ENCODE measurements around the gene CGRRF1.

The CGRRF1 gene

GRCh38 chr14:54577494-54577893 lies 67.8 kb downstream of the CGRRF1 start:
- no peak for DNase-seq (ENCODE audit: low read depth, low spot score)

DNA sequence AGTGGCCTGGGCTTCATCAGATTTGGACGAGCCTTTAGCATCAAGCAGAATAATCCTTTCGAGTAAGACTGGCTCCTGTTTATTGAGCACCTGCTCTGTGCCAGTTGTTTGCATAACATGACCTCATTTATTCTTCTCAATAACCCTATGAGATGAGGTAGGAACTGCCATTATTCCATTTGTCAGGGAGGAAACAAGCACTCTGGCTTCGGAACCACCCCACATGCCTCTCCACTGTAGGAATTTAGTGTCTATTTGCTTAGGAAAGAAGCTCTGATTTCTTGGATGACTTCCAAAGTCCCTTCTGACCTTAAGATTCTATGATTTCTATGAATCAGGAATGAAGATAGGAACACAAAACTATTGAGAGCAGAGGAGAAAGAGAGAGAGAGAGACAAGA lies 68.3 kb downstream of the CGRRF1 start:
- DNase-seq (ENCODE audit: low read depth, low spot score): no peak

DNA sequence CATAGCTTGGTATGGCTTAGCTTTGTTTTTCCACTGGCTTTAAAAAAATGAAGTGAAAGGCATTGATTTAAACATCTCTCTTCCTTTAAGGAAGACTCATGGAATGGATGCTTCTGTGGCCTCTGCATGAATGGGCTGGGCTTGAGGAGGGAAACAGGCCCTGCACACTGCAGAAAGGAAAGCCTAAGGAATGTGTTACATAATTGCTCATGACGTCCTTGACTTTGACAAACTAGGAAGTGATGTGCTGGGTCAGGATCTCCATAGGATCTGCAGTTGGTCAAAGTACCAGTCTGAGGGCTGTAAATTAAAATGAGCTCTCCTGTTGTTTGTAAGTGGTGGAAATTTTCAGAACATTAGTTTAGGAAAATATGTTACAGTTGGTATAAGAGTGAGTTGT lies 69.9 kb downstream of the CGRRF1 start:
- no peak for DNase-seq (ENCODE audit: low read depth, low spot score)

DNA sequence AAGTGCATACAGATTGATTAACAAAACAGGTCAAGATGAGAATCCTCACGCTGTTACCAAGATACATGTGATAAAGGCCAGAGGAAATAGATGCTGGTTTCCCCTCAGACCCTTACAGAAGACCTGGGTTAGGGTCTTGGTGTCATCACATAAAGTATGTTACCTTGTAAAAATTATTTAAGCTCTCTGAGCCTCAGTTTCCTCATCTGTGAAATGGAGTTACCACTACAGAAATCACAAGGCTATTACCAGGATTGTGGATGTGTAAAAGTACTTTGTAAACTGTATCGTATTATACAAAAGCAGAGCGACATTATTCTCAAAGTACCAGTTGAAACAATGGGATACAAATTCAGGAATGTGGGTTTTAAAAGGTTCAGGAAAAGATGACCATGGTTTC lies 71.2 kb downstream of the CGRRF1 start:
- no peak for DNase-seq (ENCODE audit: low read depth, low spot score)

DNA sequence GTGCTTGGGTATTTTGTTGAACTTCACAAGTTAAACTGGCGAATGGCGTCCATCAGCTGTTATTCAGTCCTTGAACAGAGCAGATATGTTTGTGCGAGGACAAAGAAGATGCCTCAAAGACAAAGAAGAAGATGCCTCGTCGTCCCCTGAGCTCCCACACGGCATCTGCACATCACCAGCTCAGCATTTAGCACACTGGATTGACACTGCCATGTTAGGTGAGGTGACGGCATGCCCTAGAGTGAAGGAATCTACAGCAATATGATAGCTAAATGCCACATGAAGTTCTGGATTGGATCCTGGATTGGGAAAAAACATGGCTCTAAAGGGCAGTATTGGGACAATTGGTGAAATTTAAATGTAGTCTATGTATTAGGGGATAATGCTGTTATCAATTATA lies 72.6 kb downstream of the CGRRF1 start:
- DNase-seq (ENCODE audit: low read depth, low spot score): no peak

- DNase-seq (ENCODE audit: low read depth, low spot score): no peak
Measured at GRCh38 chr14:54584097-54584496, 74.4 kb downstream of the CGRRF1 start.

DNA sequence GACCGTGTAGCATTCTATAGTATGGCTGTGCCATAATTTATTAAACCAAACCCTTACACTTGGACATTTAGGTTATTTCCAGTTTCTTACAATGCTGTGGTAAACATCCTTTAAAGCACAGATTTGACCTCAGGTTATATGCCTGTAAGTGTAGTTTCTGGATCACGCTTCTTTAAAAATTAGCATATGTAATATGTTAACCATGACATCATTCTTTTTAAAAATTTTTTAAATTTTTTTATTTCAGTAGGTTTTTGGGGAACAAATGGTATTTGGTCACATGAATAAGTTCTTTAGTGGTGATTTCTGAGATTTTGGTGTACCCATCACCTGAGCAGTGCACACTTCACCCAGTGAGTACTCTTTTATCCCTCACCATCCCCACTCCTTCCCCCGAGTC lies 75.5 kb downstream of the CGRRF1 start:
- no peak for DNase-seq (ENCODE audit: low read depth, low spot score)
